SU-DHL-6 (cell line): ENCODE results near the gene ABHD5.

ENCODE experiments used
- CTCF ChIP-seq: fragments of 200-600 bp; sonication (generic); IDR thresholded peaks from one replicate; pipeline ENCODE4 v1.5.1; 2017; ENCODE audit warnings: antibody characterized with exemption, mild to moderate bottlenecking, low read length, moderate library complexity; ENCODE audit not compliant: insufficient read depth, poor library complexity, severe bottlenecking
- EZH2phosphoT487 ChIP-seq: fragments of 200-600 bp; sonication (generic), shearing (Covaris generic); conservative IDR thresholded peaks from 2 replicates; pipeline ENCODE4 v1.6.1; 2018; ENCODE audit warnings: mild to moderate bottlenecking, antibody characterized with exemption, low read length, moderate library complexity, mixed read lengths

- TF ChIP-seq CTCF (no peak), EZH2phosphoT487 (no peak)
Observed at GRCh38 chr3:43733459-43734384, 43.0 kb downstream of the ABHD5 start.
